ENCODE data around the gene DPH1.

Gene DPH1

DNA sequence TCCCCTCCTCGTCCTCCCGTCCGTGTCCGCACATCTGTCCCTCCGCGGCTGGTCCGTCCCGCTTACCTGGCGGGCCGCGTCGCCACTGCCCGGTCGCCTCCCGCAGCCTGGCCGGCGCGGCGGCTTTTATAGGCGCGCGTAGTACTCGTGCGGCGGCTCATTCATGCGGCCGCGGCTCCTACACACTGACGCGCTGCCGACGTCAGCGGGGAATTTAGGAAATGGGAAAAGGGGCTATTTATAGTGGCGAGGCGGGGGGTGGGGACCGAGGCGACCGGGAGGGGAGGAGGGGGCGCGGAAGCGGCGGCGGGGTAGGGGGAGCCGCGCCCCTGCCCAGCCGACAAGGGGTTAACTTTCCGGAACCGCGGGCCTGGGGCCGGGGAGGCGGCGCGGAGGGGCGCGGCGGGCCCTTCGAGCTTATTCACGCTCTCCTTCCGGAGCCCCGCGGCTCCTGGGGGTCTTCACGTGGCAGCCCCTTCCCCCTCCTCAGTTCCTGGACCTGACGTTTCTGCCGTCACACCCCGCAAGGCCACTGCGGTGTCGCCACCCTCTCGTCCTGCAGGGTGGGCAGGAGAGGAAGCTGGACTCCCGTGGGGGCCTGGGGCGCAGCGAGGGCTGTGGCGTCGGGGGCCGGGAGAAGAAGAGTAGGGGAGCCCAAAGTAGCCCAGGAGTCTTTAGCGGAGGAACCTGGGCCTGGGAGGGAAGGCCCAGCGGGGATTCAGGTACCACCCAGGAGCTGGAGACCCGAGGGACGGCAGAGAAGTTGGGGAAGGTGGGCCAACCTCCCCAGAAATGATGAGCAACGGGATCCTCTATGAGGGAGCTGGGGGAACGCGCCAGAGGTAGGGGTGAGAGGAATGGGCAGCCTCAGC lies 21.3 kb downstream of the DPH1 start:
- DNase-seq, result no peak

DNA sequence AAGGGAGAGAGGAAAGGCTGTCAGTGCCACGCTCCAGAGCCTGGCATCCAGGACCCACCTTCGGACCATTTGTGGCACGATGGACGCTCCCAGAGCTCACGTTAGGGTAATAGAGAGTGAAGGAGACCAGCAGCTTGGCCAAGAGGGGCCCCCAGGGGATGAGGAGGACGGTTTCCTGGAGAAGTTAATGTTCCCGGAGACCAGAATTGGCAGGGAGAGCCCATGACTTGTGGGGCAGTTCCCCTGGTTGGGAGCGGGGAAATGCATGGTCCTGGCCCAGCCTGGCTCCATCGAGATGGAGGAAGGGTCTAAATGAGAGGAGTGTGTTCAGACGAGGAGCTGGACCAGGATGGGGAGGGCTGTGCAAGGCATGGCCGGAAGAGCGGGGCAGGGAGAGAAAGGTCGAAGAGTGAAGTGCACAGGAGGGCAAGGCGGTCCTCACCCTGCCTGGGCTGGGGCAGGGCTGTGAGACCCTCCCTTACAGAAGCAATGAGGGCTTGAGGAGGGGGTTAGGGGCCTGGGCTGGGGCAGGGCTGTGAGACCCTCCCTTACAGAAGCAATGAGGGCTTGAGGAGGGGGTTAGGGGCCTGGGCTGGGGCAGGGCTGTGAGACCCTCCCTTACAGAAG lies 22.1 kb downstream of the DPH1 start:
- no peak for DNase-seq

DNA sequence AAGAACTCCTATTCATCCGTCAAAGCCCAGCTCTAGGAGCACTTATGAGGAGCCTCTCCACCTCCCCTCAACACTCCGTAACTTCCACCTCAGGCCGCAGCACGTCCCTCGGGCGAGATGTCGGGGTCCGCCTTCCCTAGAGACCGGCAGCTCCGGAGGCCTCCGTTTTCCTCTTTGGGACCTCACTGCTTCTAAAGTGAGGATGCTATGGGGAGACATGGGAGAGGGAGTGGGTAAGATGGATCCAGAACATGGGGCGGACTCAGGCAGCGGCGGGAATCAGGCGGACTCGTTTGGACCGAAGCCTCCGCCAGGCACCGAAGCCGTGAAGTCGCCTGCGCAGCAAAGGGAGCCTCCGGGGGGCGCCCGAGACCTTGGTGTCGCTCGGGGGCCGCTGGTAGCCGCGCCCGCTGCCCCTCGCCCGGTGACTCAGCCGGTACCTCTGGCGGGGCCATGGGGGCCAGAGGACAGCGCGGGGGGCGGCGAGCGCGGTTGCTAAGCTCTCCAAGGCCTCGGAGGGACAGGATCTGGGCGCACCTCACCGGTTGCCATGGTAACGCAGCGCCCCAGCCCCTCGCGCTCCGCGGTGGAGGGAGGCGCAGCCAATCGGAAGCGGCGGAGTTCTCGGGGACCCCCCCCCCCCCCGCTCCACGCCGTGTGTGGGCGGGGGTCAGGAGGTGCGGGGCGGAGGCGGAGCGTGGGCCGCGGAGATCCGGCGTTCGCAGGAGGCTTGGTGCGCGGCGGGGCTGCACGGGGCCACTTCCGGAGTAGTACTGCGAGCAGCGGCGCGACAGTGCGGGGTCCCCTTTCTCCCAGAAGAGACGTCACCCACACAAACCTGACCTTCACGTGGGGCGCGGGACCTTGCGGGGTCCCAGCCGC lies 23.7 kb downstream of the DPH1 start:
- peak; percentile 58 for DNase-seq

DNA sequence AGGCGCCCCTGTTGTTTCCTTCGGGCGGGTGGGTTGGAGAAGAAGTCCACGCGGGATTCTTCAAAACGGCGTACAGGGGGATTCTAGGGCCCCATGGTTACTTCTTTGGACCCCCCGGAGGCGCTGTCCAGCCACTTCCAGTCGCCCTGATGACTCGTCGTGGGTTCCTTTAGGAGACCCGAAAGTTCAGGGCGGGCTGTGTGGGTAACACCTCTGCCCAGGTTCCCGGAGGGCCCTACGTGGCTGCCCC lies 24.2 kb downstream of the DPH1 start:
- DNase-seq, result no peak

DNA sequence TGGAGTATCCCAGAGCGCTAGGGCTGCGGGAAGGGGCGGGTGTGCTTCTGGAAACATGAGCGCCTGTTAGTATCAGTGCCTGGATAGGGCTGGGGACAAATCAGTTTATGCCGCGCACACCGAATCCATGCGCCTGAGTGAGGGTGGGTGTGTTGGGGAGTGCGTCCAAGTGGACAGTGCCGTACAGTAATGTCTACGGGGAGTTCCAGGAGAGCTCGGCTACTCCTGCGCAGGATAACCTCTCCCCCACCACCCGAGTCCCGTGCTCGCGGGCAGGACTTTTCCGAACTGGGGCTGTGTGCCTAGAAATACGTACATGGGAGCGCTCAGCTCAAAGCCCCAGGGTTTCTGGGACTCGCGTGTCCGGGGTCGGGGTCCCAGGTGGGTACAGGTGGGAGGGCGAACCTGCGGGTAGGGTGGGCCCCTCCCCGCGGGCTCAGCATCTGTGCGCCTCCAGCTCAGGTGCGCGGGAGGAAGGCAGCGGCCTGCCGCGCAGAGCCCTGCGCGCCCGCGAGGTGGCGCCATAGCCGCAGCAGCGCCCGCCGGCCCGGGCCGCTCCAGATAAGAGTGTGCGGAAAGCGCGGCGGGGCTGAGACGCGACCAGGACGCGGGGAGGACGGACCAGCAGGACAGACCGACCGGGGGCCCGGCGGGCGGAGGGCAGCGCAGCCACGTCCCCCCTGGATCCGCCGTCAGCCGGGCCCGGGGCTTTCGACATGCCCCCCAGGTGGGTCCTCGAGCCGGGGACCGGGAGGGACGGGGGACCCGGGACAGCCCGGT lies 24.7 kb downstream of the DPH1 start, which contains the start of gene HIC1:
TSS of gene HIC1 (plus strand) at position 592 of the 780 bp plus-strand sequence. CDS start 1,588 bp downstream, outside the sequence.
- peak; percentile 62 for DNase-seq

DNA sequence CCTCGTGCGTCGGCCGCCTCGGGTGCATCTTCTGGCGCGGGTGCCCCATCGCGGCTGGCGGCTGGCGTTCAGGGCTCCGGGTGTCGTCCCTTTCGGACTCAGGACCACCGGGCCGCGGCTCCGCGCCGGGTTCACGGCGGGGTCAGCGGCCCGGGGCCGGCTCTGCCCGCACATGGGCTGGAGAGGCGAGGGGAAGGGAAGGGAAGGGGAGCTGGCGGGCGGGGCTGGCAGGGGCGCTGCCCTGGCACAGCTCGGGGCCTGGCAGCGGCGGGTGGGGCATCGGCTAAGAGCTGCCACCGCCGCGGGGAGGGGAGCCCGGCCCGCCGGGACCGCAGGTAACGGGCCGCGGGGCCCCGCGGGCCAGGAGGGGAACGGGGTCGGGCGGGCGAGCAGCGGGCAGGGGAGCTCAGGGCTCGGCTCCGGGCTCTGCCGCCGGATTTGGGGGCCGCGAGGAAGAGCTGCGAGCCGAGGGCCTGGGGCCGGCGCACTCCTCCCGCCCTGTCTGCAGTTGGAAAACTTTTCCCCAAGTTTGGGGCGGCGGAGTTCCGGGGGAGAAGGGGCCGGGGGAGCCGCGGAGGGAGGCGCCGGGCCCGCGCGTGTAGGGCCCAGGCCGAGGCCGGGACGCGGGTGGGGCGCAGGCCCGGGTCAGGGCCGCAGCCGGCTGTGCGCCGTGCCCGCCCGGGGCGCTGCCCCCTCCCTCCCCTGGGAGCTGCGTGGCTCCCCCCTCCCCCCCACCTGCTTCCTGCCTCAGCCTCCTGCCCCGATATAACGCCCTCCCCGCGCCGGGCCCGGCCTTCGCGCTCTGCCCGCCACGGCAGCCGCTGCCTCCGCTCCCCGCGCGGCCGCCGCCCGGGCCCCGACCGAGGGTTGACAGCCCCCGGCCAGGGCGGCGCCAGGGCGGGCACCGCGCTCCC lies 25.6 kb downstream of the DPH1 start:
- no peak for DNase-seq

DNA sequence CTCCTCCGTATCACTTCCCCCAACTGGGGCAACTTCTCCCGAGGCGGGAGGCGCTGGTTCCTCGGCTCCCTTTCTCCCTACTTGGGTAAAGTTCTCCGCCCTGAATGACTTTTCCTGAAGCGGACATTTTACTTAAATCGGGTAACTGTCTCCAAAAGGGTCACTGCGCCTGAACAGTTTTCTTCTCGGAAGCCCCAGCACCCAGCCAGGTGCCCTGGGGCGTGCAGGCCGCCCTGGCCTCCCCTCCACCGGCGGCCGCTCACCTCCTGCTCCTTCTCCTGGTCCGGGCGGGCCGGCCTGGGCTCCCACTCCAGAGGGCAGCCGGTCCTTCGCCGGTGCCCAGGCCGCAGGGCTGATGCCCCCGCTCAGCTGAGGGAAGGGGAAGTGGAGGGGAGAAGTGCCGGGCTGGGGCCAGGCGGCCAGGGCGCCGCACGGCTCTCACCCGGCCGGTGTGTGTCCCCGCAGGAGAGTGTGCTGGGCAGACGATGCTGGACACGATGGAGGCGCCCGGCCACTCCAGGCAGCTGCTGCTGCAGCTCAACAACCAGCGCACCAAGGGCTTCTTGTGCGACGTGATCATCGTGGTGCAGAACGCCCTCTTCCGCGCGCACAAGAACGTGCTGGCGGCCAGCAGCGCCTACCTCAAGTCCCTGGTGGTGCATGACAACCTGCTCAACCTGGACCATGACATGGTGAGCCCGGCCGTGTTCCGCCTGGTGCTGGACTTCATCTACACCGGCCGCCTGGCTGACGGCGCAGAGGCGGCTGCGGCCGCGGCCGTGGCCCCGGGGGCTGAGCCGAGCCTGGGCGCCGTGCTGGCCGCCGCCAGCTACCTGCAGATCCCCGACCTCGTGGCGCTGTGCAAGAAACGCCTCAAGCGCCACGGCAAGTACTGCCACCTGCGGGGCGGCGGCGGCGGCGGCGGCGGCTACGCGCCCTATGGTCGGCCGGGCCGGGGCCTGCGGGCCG lies 26.5 kb downstream of the DPH1 start:
- DNase-seq, result no peak

DNA sequence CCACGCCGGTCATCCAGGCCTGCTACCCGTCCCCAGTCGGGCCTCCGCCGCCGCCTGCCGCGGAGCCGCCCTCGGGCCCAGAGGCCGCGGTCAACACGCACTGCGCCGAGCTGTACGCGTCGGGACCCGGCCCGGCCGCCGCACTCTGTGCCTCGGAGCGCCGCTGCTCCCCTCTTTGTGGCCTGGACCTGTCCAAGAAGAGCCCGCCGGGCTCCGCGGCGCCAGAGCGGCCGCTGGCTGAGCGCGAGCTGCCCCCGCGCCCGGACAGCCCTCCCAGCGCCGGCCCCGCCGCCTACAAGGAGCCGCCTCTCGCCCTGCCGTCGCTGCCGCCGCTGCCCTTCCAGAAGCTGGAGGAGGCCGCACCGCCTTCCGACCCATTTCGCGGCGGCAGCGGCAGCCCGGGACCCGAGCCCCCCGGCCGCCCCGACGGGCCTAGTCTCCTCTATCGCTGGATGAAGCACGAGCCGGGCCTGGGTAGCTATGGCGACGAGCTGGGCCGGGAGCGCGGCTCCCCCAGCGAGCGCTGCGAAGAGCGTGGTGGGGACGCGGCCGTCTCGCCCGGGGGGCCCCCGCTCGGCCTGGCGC lies 27.3 kb downstream of the DPH1 start:
- no peak for DNase-seq

DNA sequence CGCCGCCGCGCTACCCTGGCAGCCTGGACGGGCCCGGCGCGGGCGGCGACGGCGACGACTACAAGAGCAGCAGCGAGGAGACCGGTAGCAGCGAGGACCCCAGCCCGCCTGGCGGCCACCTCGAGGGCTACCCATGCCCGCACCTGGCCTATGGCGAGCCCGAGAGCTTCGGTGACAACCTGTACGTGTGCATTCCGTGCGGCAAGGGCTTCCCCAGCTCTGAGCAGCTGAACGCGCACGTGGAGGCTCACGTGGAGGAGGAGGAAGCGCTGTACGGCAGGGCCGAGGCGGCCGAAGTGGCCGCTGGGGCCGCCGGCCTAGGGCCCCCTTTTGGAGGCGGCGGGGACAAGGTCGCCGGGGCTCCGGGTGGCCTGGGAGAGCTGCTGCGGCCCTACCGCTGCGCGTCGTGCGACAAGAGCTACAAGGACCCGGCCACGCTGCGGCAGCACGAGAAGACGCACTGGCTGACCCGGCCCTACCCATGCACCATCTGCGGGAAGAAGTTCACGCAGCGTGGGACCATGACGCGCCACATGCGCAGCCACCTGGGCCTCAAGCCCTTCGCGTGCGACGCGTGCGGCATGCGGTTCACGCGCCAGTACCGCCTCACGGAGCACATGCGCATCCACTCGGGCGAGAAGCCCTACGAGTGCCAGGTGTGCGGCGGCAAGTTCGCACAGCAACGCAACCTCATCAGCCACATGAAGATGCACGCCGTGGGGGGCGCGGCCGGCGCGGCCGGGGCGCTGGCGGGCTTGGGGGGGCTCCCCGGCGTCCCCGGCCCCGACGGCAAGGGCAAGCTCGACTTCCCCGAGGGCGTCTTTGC lies 28.0 kb downstream of the DPH1 start:
- no peak for DNase-seq

DNA sequence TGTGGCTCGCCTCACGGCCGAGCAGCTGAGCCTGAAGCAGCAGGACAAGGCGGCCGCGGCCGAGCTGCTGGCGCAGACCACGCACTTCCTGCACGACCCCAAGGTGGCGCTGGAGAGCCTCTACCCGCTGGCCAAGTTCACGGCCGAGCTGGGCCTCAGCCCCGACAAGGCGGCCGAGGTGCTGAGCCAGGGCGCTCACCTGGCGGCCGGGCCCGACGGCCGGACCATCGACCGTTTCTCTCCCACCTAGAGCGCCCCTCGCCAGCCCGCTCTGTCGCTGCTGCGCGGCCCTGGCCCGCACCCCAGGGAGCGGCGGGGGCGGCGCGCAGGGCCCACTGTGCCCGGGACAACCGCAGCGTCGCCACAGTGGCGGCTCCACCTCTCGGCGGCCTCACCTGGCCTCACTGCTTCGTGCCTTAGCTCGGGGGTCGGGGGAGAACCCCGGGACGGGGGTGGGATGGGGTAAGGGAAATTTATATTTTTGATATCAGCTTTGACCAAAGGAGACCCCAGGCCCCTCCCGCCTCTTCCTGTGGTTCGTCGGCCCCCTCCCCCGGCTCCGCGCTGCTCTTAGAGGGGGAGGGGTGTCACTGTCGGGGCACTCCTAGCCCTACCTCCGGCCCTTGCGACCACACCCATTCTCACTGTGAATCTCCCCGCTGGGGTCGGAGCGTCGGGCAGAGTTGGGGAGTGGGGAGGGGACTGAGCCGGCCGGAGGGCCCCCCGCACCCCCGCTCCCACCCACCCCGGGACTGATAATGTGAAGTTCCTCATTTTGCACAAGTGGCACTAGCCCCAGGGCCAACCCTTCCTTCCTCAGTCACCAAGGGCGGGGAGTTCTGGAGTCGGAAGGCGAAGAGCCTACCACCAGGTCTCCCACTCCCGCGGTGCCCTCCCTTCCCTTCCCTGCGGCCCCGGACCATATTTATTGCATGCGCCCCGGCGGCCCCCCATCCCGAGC lies 28.9 kb downstream of the DPH1 start:
- no peak for DNase-seq

DNA sequence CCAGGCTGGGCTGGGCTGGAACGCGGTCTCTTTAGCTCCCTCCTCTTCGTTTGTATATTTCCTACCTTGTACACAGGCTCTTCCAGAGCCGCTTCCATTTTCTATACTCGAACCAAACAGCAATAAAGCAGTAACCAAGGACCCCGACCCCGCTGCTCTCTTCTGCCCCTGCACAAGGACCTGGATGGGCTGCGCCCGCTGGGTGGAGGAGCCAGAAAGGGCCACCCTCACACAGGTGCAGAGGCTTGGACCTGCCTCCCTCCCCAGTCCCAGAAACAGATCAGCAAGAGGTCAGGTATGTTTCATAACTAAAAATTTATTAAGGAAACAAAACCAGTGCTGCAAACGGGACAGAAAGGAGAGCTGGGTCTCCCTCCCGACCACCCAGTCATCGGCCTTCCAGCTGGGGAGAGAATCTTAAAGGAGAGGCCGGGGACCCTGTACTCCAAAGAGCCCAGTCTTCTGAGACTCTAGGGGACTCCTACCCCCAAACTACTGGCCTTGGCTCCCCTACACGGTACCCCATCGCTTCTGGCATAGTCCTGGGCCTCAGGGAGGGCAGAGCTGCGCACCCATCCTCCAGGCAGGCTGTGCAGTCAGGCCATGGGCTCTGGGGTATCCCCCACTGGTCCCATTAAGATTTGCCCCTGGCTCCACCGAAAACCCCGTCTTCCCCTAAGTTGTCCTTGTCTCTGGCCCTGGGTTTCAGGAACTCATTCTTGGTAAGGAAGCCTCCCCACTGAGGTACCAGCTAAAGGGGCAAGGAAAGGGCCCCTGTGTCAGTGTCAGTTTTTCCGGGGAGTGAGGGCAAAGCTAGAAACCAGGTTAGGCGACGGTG lies 29.8 kb downstream of the DPH1 start:
- no peak for DNase-seq

DNA sequence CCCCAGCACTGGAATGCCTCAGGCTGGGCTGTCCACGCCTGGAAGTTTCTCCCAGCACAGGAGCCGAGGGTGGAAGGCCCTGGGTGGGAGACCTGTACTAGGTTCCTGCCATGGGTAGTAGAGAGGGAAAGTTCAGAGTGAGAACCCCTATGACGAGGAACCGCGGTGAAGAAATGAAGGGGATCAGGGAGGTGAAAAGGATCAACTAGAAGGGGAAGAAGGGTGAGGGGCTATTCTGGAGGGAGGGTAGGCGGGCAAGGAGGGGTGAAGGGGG lies 30.4 kb downstream of the DPH1 start:
- no peak for DNase-seq

DNA sequence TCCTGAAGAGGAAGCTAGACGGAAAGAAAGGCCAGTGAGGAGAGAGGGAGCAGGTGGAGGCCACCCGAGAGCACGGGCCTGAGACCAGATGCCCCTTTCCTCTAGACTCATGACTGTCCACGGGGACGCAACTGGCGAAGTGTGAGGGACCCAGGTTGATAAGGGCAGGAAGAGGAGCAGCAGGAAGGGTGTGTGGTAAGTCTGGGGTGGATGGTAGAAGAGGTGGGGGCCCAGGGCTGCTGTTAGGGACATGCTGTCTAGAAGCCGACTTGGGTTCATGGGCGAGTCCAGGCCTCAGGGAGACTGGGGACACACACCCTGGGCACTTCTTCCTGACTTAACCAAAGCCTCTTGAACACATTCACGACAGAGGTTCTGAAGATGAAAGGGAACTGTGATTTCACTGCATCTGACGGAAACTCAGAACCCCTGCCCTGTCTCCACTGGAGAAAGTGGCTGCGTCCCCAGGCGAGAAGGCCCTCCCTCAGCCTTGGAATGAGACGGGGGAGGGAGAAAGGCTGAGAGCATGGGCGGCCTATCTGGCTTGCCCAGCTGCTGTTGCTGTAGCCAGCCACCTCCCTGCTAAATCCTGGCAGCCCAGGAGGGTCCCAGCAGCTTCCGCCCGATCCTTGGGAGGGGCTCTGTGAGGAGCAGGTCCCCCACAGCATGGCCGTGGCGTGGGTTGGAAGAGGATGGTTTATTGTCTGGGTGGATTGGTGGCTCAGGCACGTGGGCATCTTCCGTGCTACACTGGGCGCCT lies 30.9 kb downstream of the DPH1 start:
- DNase-seq, result no peak

DNA sequence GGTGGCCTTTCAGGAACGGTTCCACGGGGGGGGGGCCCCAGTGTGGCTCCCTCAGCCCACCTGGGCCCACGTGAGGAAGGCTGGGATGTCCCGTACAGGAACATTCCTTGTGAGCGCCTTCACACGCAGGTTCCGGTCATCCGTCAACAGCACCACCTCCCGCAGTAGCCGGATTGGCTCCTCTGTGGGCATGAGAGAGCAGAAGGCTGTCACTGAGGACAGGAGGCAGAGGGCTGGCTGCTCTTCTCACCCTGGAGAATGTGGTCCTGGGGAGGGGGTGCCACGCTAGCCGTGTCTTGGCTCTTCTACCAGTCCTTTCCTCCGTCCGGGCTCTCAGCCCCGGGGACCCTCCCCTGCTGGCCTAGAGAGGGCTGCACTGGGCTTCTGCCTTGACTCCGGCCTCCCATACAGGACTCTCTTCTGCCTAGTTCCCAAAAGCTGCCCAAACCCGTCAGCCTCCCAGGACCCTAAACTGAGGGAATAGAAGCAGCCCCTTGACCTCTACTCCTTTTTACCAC lies 31.5 kb downstream of the DPH1 start:
- DNase-seq, result no peak

DNA sequence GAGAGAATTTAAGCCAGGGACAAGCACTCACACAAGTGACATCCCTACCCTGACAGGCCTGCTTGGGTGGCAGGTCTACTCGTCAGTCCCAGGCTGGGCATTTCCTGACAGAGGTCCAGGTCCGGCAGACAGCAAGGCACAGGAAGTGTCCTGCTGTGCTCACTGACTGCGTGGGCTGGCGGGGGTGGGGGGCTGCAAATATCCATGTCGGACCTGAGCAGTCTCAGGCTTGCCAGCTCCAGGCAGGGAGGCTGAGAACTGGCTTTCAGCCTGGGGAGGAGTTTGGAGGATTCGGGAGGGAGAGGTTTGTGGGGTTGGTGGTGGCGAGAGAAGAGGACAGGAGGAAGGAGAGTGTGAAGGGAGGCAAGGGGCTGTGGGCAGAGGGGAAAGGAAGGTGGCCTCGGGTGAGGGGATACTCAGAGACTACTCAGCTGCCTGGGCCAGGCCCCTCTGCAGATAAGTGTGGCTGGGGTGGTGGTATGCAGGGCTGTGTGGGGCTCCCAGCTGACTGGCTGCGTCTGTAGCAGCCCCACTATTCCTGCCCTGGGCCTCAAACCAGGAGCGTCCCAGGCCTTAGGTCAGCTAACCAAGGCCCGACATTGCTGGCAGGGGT lies 32.7 kb downstream of the DPH1 start:
- no peak for DNase-seq

Measured in midbrain (tissue), 1 donor.